ENCODE measurements around the gene FGF19.

DNA sequence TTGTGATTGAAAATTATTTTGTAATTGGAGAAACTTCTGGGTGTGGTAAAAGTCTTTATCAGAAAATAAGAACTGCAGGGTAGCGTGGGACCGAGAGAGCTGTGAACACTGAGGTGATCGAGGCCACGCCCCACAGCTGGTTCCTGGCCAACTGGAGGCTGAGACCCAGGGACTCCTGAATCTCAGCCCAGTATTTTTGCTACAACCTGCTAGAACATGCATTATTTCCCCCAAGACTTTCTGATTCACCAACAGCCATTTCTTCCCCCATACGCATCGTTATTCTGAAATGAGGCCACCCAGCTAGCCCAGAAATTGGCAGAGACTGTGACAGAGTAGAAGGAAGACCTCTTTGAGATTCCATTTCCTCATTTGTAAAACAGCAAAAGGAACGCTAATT is 3.4 kb upstream of the FGF19 start:
- TF ChIP-seq CTCF (IDR thresholded peaks at IDR 0.05) (no peak), POLR2A (IDR thresholded peaks at IDR 0.05) (no peak), POLR2AphosphoS5 (IDR thresholded peaks at IDR 0.05) (no peak), EP300 (IDR thresholded peaks at IDR 0.05) (no peak)
